Thyroid gland (tissue), 4 donors: ENCODE results near the gene KIF16B. TPM values are rescaled to one million over a fixed set of nuclear protein-coding genes. Genes with fewer than 3 reads are reported as not detected.

ENCODE experiments used
- DNase-seq, 2 donors: peaks; one replicate each; pipeline ENCODE4 v3.0.0-alpha.2; 2019
- H3K27ac ChIP-seq, 3 donors: fragments of 200-600 bp; sonication (generic); 1 replicate in 2 of 3; 2 replicates in 1 of 3; pipeline ENCODE4 v1.5.1; 2016 to 2019; ENCODE audit warnings: mild to moderate bottlenecking in 1 of 3, moderate library complexity in 1 of 3
- H3K27me3 ChIP-seq: fragments of 200-600 bp; sonication (generic); one replicate; pipeline ENCODE4 v1.5.1; 2019
- H3K36me3 ChIP-seq, 2 donors: fragments of 200-600 bp; sonication (generic); one replicate each; pipeline ENCODE4 v1.5.1; 2016 to 2019
- H3K4me1 ChIP-seq, 2 donors: fragments of 200-600 bp; sonication (generic); one replicate each; pipeline ENCODE4 v1.5.1; 2017 to 2019
- H3K4me3 ChIP-seq, 3 donors: fragments of 200-600 bp; sonication (generic); replicated peaks in 1 of 3; 1 replicate in 2 of 3; 2 replicates in 1 of 3; pipeline ENCODE4 v1.5.1; 2016; ENCODE audit warnings: mild to moderate bottlenecking in 1 of 3
- H3K9me3 ChIP-seq: fragments of 200-600 bp; sonication (generic); one replicate; pipeline ENCODE4 v1.5.1; 2017
- CTCF ChIP-seq, 6 experiments: fragments of 200-600 bp in 3 of 6; fragments of 450-650 bp in 3 of 6; sonication (generic) in 3 of 6; IDR thresholded peaks; one replicate each; pipeline ENCODE4 v1.5.1; 2016 to 2019; ENCODE audit warnings: antibody characterized with exemption in 6 of 6, mild to moderate bottlenecking in 2 of 6, inconsistent platforms in 1 of 6, moderate library complexity in 1 of 6
- POLR2A ChIP-seq, 2 donors: fragments of 450-650 bp; IDR thresholded peaks; one replicate each; pipeline ENCODE4 v1.6.1; 2017; ENCODE audit warnings: antibody characterized with exemption in 2 of 2, mild to moderate bottlenecking in 2 of 2, moderate library complexity in 1 of 2
- WGBS, 2 donors: methylation state at CpG; one replicate each; pipeline ENCODE4 v1.1.5; 2017; 5-methylcytosine and 5-hydroxymethylcytosine counted together
- intact Hi-C: fragments of 100-400 bp; cut with DNase I; formaldehyde crosslinking; loops from one replicate; pipeline ENCODE4 v1.15.1; 2023
- total RNA-seq, 4 donors: library from RNA; depleted of rRNA; stranded (reverse); fragments of >200 nt; gene quantifications; one replicate each; pipeline ENCODE4 v1.2.3, GENCODE V29; 2016

KIF16B gene
- total RNA-seq, 4 donors from 2014 or later = 18.5 to 32.8 (median 28.6) TPM

- peak; percentile 43 to 46 for DNase-seq
- Histone ChIP-seq H3K4me3 (no peak overlapping the region), H3K27me3 (no peaks in the 10 kb centered on the region), H3K36me3 (no peaks in the 10 kb centered on the region), H3K27ac (peak overlapping the region; percentile 54 to 84 (median 72)), H3K9me3 (no peaks in the 10 kb centered on the region), H3K4me1 (peaks cover 4 to 24% of the 10 kb centered on the region in 2 donors)
- intact Hi-C loops = no loop called here
- TF ChIP-seq CTCF (IDR thresholded peaks at IDR 0.05) (peak in 1 of 6 experiments; percentile 25), POLR2A (IDR thresholded peaks at IDR 0.05) (no peak)
- WGBS, 2 donors = 12 to 27% methylated on average over 6 of the region's 6 CpGs
Measured at GRCh38 chr20:16475225-16475624, 98.0 kb downstream of the KIF16B start.

DNA sequence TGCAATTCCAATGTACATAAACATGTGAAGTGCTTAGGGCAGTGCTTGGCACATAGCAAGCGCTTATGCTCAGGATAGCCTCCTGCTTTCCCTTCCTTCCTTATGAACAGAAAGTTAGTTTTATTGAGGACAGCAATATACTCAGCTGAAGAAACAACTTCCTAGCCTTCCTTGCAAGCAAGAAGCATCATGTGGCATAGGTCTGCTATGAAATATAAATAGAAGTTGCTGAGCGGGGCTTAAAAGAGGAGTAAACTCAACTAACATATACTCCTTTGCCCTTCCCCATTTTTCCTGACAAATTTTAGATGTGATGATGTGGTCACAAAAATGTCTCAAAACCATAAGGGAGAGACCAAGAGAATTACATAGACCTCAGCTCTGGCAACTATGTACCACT lies 98.9 kb downstream of the KIF16B start:
- WGBS, 2 donors = 90 to 95% methylated on average over 2 of the region's 2 CpGs

GRCh38 chr20:16472045-16472872 lies 101.0 kb downstream of the KIF16B start:
- intact Hi-C loops = no loop called here
- H3K27me3 ChIP-seq = no peaks in the 10 kb centered on the region
- no peak overlapping the region for H3K27ac ChIP-seq
- TF ChIP-seq CTCF (IDR thresholded peaks at IDR 0.05) (no peak), POLR2A (IDR thresholded peaks at IDR 0.05) (no peak)
- H3K4me1 ChIP-seq = peaks cover 4 to 24% of the 10 kb centered on the region in 2 donors
- H3K36me3 ChIP-seq = no peaks in the 10 kb centered on the region
- WGBS, 2 donors = 91 to 94% methylated on average over 12 of the region's 12 CpGs
- no peak overlapping the region for H3K4me3 ChIP-seq
- no peaks in the 10 kb centered on the region for H3K9me3 ChIP-seq
- DNase-seq = peak; percentile 22

More for the DNA sequence above, 98.9 kb downstream of the KIF16B start:
- Histone ChIP-seq H3K4me1 (peaks cover 4 to 24% of the 10 kb centered on the region in 2 donors), H3K4me3 (no peak overlapping the region), H3K27me3 (no peaks in the 10 kb centered on the region), H3K27ac (peak overlapping the region; percentile 54 to 84 (median 72)), H3K36me3 (no peaks in the 10 kb centered on the region), H3K9me3 (no peaks in the 10 kb centered on the region)
- intact Hi-C loops = no loop called here
- TF ChIP-seq POLR2A (IDR thresholded peaks at IDR 0.05) (no peak), CTCF (IDR thresholded peaks at IDR 0.05) (no peak)
- no peak for DNase-seq

DNA sequence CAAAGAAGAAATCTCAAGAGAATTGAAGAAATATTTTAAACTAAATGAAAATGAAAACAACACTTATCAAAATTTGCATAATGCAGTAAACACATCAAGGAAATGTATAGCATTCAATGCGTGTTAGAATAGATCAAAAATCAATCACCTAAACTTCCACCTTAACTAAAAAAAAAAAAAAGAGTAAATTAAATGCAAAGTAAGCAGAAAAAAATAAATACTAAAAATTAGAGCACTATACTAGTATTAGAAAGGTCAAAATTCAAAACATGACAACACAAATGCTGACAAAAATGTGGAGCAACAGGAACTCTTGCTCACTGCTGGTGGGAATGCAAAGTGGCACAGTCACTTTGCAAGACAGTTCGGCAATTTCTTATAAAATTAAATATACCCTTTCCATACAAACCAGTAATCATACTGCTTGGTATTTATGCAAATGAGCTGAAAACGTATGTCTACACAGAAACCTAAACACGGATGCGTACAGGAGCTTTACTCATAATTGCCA lies 103.8 kb downstream of the KIF16B start:
- no peak for DNase-seq
- H3K4me1 ChIP-seq = peaks cover 6 to 11% of the 10 kb centered on the region in 2 donors
- no peak overlapping the region for H3K4me3 ChIP-seq
- intact Hi-C loops = no loop called here
- H3K27ac ChIP-seq = no peak overlapping the region
- no peaks in the 10 kb centered on the region for H3K9me3 ChIP-seq
- 94 to 97% methylated on average over 5 of the region's 5 CpGs for WGBS, 2 donors
- TF ChIP-seq POLR2A (IDR thresholded peaks at IDR 0.05) = no peak
- no peak for TF ChIP-seq CTCF (IDR thresholded peaks at IDR 0.05)
- H3K27me3 ChIP-seq = no peaks in the 10 kb centered on the region
- H3K36me3 ChIP-seq = no peaks in the 10 kb centered on the region

GRCh38 chr20:16462711-16463110 lies 110.5 kb downstream of the KIF16B start:
- intact Hi-C loops = no loop called here
- WGBS, 2 donors = 69 to 79% methylated on average over 5 of the region's 5 CpGs
- H3K4me3 ChIP-seq = no peak overlapping the region
- no peaks in the 10 kb centered on the region for H3K27me3 ChIP-seq
- no peaks in the 10 kb centered on the region for H3K36me3 ChIP-seq
- no peak overlapping the region for H3K27ac ChIP-seq
- peaks cover 3 to 15% of the 10 kb centered on the region in 2 donors for H3K4me1 ChIP-seq
- TF ChIP-seq CTCF (IDR thresholded peaks at IDR 0.05) = no peak
- TF ChIP-seq POLR2A (IDR thresholded peaks at IDR 0.05) = no peak
- no peaks in the 10 kb centered on the region for H3K9me3 ChIP-seq
- DNase-seq = peak in 1 of 2 donors; percentile 20
